HG03442 (cell line): ENCODE data around the gene MCCD1.

Experiments
- ATAC-seq: cut with Tn5 transposase; IDR thresholded peaks from one replicate; pipeline ENCODE4 v1.9.1; 2021; ENCODE audit warnings: mild to moderate bottlenecking, moderate library complexity; ENCODE audit not compliant: unreplicated experiment

The MCCD1 gene

GRCh38 chr6:31568537-31568961 lies 39.8 kb downstream of the MCCD1 start:
- ATAC-seq, result peak; percentile 70

GRCh38 chr6:31569861-31570536 lies 41.2 kb downstream of the MCCD1 start:
- ATAC-seq, result no peak

- ATAC-seq, result no peak
Measured at GRCh38 chr6:31572041-31572911, 43.5 kb downstream of the MCCD1 start, which contains the start of gene LTA. TSS of gene LTA (plus strand) at chr6:31572289. CDS start at chr6:31572743, 454 bp downstream.

- no peak for ATAC-seq
Measured at GRCh38 chr6:31573239-31574105, 44.7 kb downstream of the MCCD1 start.

- no peak for ATAC-seq
Measured at GRCh38 chr6:31574106-31575061, 45.6 kb downstream of the MCCD1 start.

GRCh38 chr6:31575335-31575901 lies 46.7 kb downstream of the MCCD1 start, which contains the start of gene TNF:
TSS of gene TNF (plus strand) at chr6:31575565. CDS start at chr6:31575742, 177 bp downstream.
- ATAC-seq, result no peak

- ATAC-seq, result no peak
Measured at GRCh38 chr6:31575952-31576685, 47.4 kb downstream of the MCCD1 start.

- ATAC-seq, result no peak
Measured at GRCh38 chr6:31576897-31577578, 48.3 kb downstream of the MCCD1 start.

- no peak for ATAC-seq
Measured at GRCh38 chr6:31577579-31577966, 48.8 kb downstream of the MCCD1 start.

GRCh38 chr6:31578184-31579118 lies 49.7 kb downstream of the MCCD1 start:
- no peak for ATAC-seq

GRCh38 chr6:31579119-31579505 lies 50.4 kb downstream of the MCCD1 start:
- ATAC-seq, result no peak
